ENCODE measurements around the gene ADAD1. TPM values are rescaled to one million over a fixed set of nuclear protein-coding genes. Genes with fewer than 3 reads are reported as not detected.
"Not testable (repeated sequence)": the region's sequence is repeated elsewhere in the genome, so short reads cannot be mapped to it uniquely, and the experiment has no call there.

Gene ADAD1
- total and polyA plus RNA-seq, 2 of the 4 experiments (the other 2 are of a cell fraction) = not detected

DNA sequence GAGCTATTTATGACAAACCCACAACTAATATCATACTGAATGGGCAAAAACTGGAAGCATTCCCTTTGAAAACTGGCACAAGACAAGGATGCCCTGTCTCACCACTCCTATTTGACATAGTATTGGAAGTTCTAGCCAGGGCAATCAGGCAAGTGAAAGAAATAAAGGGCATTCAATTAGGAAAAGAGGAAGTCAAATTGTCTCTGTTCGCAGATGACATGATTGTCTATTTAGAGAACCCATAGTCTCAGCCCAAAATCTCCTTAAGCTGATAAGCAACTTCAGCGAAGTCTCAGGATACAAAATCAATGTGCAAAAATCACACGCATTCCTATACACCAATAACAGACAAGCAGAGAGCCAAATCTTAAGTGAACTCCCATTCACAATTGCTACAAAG is 10.0 kb upstream of the ADAD1 start:
- H4K8ac ChIP-seq (ENCODE audit: low read depth in 2 of 2, low read length in 2 of 2); H2AK5ac ChIP-seq (ENCODE audit: low read depth, low read length); H3K9ac ChIP-seq (ENCODE audit: low read depth, low read length); H3K4ac ChIP-seq (ENCODE audit: low read depth, low read length); H2BK15ac ChIP-seq (ENCODE audit: low read depth, low read length); H3K27ac ChIP-seq (ENCODE audit: insufficient read depth, low read length); ATAC-seq (ENCODE audit: low read depth); dilution Hi-C loops (cut with HindIII; ENCODE audit: low sequenced_read_pairs, unreplicated experiment); H4K20me1 ChIP-seq (ENCODE audit: insufficient read depth, low read length); H3K27me3 ChIP-seq (ENCODE audit: control insufficient read depth, insufficient read depth, low read length); H4K5ac ChIP-seq (ENCODE audit: low read depth, low read length); H3K23ac ChIP-seq (ENCODE audit: low read depth, low read length); H2BK20ac ChIP-seq (ENCODE audit: low read depth, low read length); H3K36me3 ChIP-seq (ENCODE audit: control insufficient read depth, insufficient read depth, low read length); BruUV-seq (replicated peaks); H3K9me3 ChIP-seq (ENCODE audit: control insufficient read depth, insufficient read depth, low read length); H3K18ac ChIP-seq (ENCODE audit: low read depth, low read length); POLR2A ChIA-PET (ENCODE audit: unreplicated experiment); CTCF ChIA-PET; in situ Hi-C loops (cut with MboI; ENCODE audit: low sequenced_read_pairs); H2AFZ ChIP-seq (replicated peaks; ENCODE audit: low read length, poor library complexity); H3K56ac ChIP-seq (ENCODE audit: extremely low read depth, insufficient read depth, low read length); H4K91ac ChIP-seq (ENCODE audit: insufficient read depth, low read depth, low read length); H3K4me2 ChIP-seq (ENCODE audit: low read depth, low read length); H3K4me3 ChIP-seq (ENCODE audit: insufficient read depth, low read depth, low read length); H3K9me1 ChIP-seq (ENCODE audit: insufficient read depth, low read length); DNase-seq; H3K4me1 ChIP-seq (ENCODE audit: control insufficient read depth, insufficient read depth, low read length); H2BK120ac ChIP-seq (ENCODE audit: low read depth, low read length); H3K14ac ChIP-seq (replicated peaks; ENCODE audit: low read depth, low read length); intact Hi-C loops (cut with micrococcal nuclease); H3K79me1 ChIP-seq (ENCODE audit: low read depth in 1 of 2, low read length in 2 of 2); H2AK9ac ChIP-seq (replicated peaks; ENCODE audit: low read depth, low read length, poor library complexity); H2BK5ac ChIP-seq (ENCODE audit: low read depth, low read length, poor library complexity, severe bottlenecking): not testable (repeated sequence)
- no CpG with 5 or more reads among the region's 3 CpGs for WGBS, 2 experiments (ENCODE audit: extremely low coverage in 2 of 2, insufficient read length in 1 of 2)
